Ecto neural progenitor cell (in vitro differentiated cells): ENCODE data around the gene DNM1L.
A peak's percentile ranks its signal among the peaks of the same experiment; 100 is the strongest.
"Not testable (repeated sequence)": the region's sequence is repeated elsewhere in the genome, so short reads cannot be mapped to it uniquely, and the experiment has no call there.

Experiments
- DNase-seq: peaks from one replicate; pipeline ENCODE4 v3.0.0-alpha.2; 2018; ENCODE audit warnings: low spot score

Gene DNM1L

GRCh38 chr12:32697445-32697844 is 18.3 kb downstream of the DNM1L start:
- DNase-seq: no peak

- no peak for DNase-seq
Observed at GRCh38 chr12:32698285-32698684, 19.2 kb downstream of the DNM1L start.

- DNase-seq: not testable (repeated sequence)
Observed at GRCh38 chr12:32699437-32699836, 20.3 kb downstream of the DNM1L start.

- DNase-seq: no peak
Observed at GRCh38 chr12:32702473-32702872, 23.4 kb downstream of the DNM1L start.

- DNase-seq: no peak
Observed at GRCh38 chr12:32702946-32703345, 23.8 kb downstream of the DNM1L start.

GRCh38 chr12:32705783-32706182 is 26.7 kb downstream of the DNM1L start:
- no peak for DNase-seq

GRCh38 chr12:32706335-32707024 is 27.4 kb downstream of the DNM1L start:
- DNase-seq: no peak

- no peak for DNase-seq
Observed at GRCh38 chr12:32708926-32709325, 29.8 kb downstream of the DNM1L start.

- no peak for DNase-seq
Observed at GRCh38 chr12:32714772-32715171, 35.7 kb downstream of the DNM1L start.

- no peak for DNase-seq
Observed at GRCh38 chr12:32718926-32719325, 39.8 kb downstream of the DNM1L start.

GRCh38 chr12:32725308-32725707 is 46.2 kb downstream of the DNM1L start:
- not testable (repeated sequence) for DNase-seq

GRCh38 chr12:32726286-32726685 is 47.2 kb downstream of the DNM1L start:
- DNase-seq: no peak

GRCh38 chr12:32727237-32727636 is 48.1 kb downstream of the DNM1L start:
- no peak for DNase-seq

GRCh38 chr12:32734952-32735351 is 55.9 kb downstream of the DNM1L start:
- DNase-seq: no peak

- no peak for DNase-seq
Observed at GRCh38 chr12:32736445-32736844, 57.3 kb downstream of the DNM1L start.

GRCh38 chr12:32737715-32738114 is 58.6 kb downstream of the DNM1L start:
- no peak for DNase-seq

GRCh38 chr12:32739279-32739678 is 60.2 kb downstream of the DNM1L start:
- no peak for DNase-seq

GRCh38 chr12:32742133-32742532 is 63.0 kb downstream of the DNM1L start:
- no peak for DNase-seq

- DNase-seq: no peak
Observed at GRCh38 chr12:32743264-32743663, 64.2 kb downstream of the DNM1L start.

GRCh38 chr12:32753605-32754004 is 74.5 kb downstream of the DNM1L start:
- no peak for DNase-seq

GRCh38 chr12:32754111-32754510 is 75.0 kb downstream of the DNM1L start:
- DNase-seq: no peak

GRCh38 chr12:32755051-32755653 is 76.1 kb downstream of the DNM1L start:
- peak; percentile 92 for DNase-seq

GRCh38 chr12:32755654-32756475 is 76.8 kb downstream of the DNM1L start, which contains the start of gene YARS2:
Gene YARS2, minus strand, starts transcription at chr12:32755897. Its CDS starts 23 bp downstream, at chr12:32755874.
- peak; percentile 94 for DNase-seq
